ENCODE measurements around the gene GALNT14. TPM values are rescaled to one million over a fixed set of nuclear protein-coding genes. Genes with fewer than 3 reads are reported as not detected.

The GALNT14 gene
- polyA plus RNA-seq, 2 donors: 17.2 to 23.5 TPM

GRCh38 chr2:31101701-31102100, 36.5 kb downstream of the GALNT14 start:
- no peaks in the 10 kb centered on the region for H3K27me3 ChIP-seq (ENCODE audit: control insufficient read depth in 1 of 2, insufficient read depth in 2 of 2, low read length in 2 of 2)
- no peak overlapping the region for H3K27ac ChIP-seq (ENCODE audit: low read depth in 2 of 2, low read length in 1 of 2)
- H3K9me3 ChIP-seq (ENCODE audit: control insufficient read depth in 2 of 2, insufficient read depth in 1 of 2, low read depth in 1 of 2, low read length in 1 of 2): no peaks in the 10 kb centered on the region
- no peaks in the 10 kb centered on the region for H3K36me3 ChIP-seq (ENCODE audit: control insufficient read depth in 2 of 2, insufficient read depth in 2 of 2, low read length in 1 of 2)
- H3K4me3 ChIP-seq (ENCODE audit: low read depth in 1 of 2, low read length in 2 of 2): no peak overlapping the region
- no peaks in the 10 kb centered on the region for H3K4me1 ChIP-seq (ENCODE audit: control insufficient read depth in 2 of 2, insufficient read depth in 2 of 2, low read length in 1 of 2)
- WGBS, 2 donors: 80 to 85% methylated on average over 2 of the region's 2 CpGs

- Histone ChIP-seq H3K27ac (ENCODE audit: low read depth in 2 of 2, low read length in 1 of 2) (no peak overlapping the region), H3K27me3 (ENCODE audit: control insufficient read depth in 1 of 2, insufficient read depth in 2 of 2, low read length in 2 of 2) (no peaks in the 10 kb centered on the region), H3K9me3 (ENCODE audit: control insufficient read depth in 2 of 2, insufficient read depth in 1 of 2, low read depth in 1 of 2, low read length in 1 of 2) (no peaks in the 10 kb centered on the region), H3K4me1 (ENCODE audit: control insufficient read depth in 2 of 2, insufficient read depth in 2 of 2, low read length in 1 of 2) (no peaks in the 10 kb centered on the region), H3K4me3 (ENCODE audit: low read depth in 1 of 2, low read length in 2 of 2) (no peak overlapping the region), H3K36me3 (ENCODE audit: control insufficient read depth in 2 of 2, insufficient read depth in 2 of 2, low read length in 1 of 2) (no peaks in the 10 kb centered on the region)
- 48 to 67% methylated on average over 2 of the region's 2 CpGs for WGBS, 2 donors
Observed at GRCh38 chr2:31097962-31098613, 40.2 kb downstream of the GALNT14 start.

- Histone ChIP-seq H3K4me1 (ENCODE audit: control insufficient read depth in 2 of 2, insufficient read depth in 2 of 2, low read length in 1 of 2) (no peaks in the 10 kb centered on the region), H3K4me3 (ENCODE audit: low read depth in 1 of 2, low read length in 2 of 2) (no peak overlapping the region), H3K27ac (ENCODE audit: low read depth in 2 of 2, low read length in 1 of 2) (no peak overlapping the region), H3K27me3 (ENCODE audit: control insufficient read depth in 1 of 2, insufficient read depth in 2 of 2, low read length in 2 of 2) (no peaks in the 10 kb centered on the region), H3K9me3 (ENCODE audit: control insufficient read depth in 2 of 2, insufficient read depth in 1 of 2, low read depth in 1 of 2, low read length in 1 of 2) (no peaks in the 10 kb centered on the region), H3K36me3 (ENCODE audit: control insufficient read depth in 2 of 2, insufficient read depth in 2 of 2, low read length in 1 of 2) (no peaks in the 10 kb centered on the region)
- WGBS, 2 donors: 83% methylated on average over 7 of the region's 7 CpGs
Observed at GRCh38 chr2:31090188-31090587, 48.1 kb downstream of the GALNT14 start.

- no peaks in the 10 kb centered on the region for H3K9me3 ChIP-seq (ENCODE audit: control insufficient read depth in 2 of 2, insufficient read depth in 1 of 2, low read depth in 1 of 2, low read length in 1 of 2)
- no peaks in the 10 kb centered on the region for H3K36me3 ChIP-seq (ENCODE audit: control insufficient read depth in 2 of 2, insufficient read depth in 2 of 2, low read length in 1 of 2)
- H3K27ac ChIP-seq (ENCODE audit: low read depth in 2 of 2, low read length in 1 of 2): no peak overlapping the region
- H3K4me3 ChIP-seq (ENCODE audit: low read depth in 1 of 2, low read length in 2 of 2): no peak overlapping the region
- no peaks in the 10 kb centered on the region for H3K27me3 ChIP-seq (ENCODE audit: control insufficient read depth in 1 of 2, insufficient read depth in 2 of 2, low read length in 2 of 2)
- WGBS, 2 donors: 79 to 87% methylated on average over 2 of the region's 2 CpGs
- no peaks in the 10 kb centered on the region for H3K4me1 ChIP-seq (ENCODE audit: control insufficient read depth in 2 of 2, insufficient read depth in 2 of 2, low read length in 1 of 2)
Observed at GRCh38 chr2:31089645-31090044, 48.6 kb downstream of the GALNT14 start.

GRCh38 chr2:31088504-31089195, 49.6 kb downstream of the GALNT14 start:
- Histone ChIP-seq H3K4me3 (ENCODE audit: low read depth in 1 of 2, low read length in 2 of 2) (no peak overlapping the region), H3K27me3 (ENCODE audit: control insufficient read depth in 1 of 2, insufficient read depth in 2 of 2, low read length in 2 of 2) (no peaks in the 10 kb centered on the region), H3K27ac (ENCODE audit: low read depth in 2 of 2, low read length in 1 of 2) (no peak overlapping the region), H3K9me3 (ENCODE audit: control insufficient read depth in 2 of 2, insufficient read depth in 1 of 2, low read depth in 1 of 2, low read length in 1 of 2) (no peaks in the 10 kb centered on the region), H3K36me3 (ENCODE audit: control insufficient read depth in 2 of 2, insufficient read depth in 2 of 2, low read length in 1 of 2) (no peaks in the 10 kb centered on the region), H3K4me1 (ENCODE audit: control insufficient read depth in 2 of 2, insufficient read depth in 2 of 2, low read length in 1 of 2) (no peaks in the 10 kb centered on the region)
- 75 to 77% methylated on average over 6 of the region's 6 CpGs for WGBS, 2 donors

- Histone ChIP-seq H3K4me3 (ENCODE audit: low read depth in 1 of 2, low read length in 2 of 2) (no peak overlapping the region), H3K36me3 (ENCODE audit: control insufficient read depth in 2 of 2, insufficient read depth in 2 of 2, low read length in 1 of 2) (peaks cover 0 to 2% of the 10 kb centered on the region in 2 donors), H3K9me3 (ENCODE audit: control insufficient read depth in 2 of 2, insufficient read depth in 1 of 2, low read depth in 1 of 2, low read length in 1 of 2) (no peaks in the 10 kb centered on the region), H3K27me3 (ENCODE audit: control insufficient read depth in 1 of 2, insufficient read depth in 2 of 2, low read length in 2 of 2) (no peaks in the 10 kb centered on the region), H3K4me1 (ENCODE audit: control insufficient read depth in 2 of 2, insufficient read depth in 2 of 2, low read length in 1 of 2) (no peaks in the 10 kb centered on the region), H3K27ac (ENCODE audit: low read depth in 2 of 2, low read length in 1 of 2) (no peak overlapping the region)
- 83 to 85% methylated on average over 3 of the region's 3 CpGs for WGBS, 2 donors
Observed at GRCh38 chr2:31087491-31087890, 50.7 kb downstream of the GALNT14 start.

GRCh38 chr2:31086590-31086989, 51.6 kb downstream of the GALNT14 start:
- Histone ChIP-seq H3K27ac (ENCODE audit: low read depth in 2 of 2, low read length in 1 of 2) (no peak overlapping the region), H3K4me3 (ENCODE audit: low read depth in 1 of 2, low read length in 2 of 2) (no peak overlapping the region), H3K4me1 (ENCODE audit: control insufficient read depth in 2 of 2, insufficient read depth in 2 of 2, low read length in 1 of 2) (no peaks in the 10 kb centered on the region), H3K27me3 (ENCODE audit: control insufficient read depth in 1 of 2, insufficient read depth in 2 of 2, low read length in 2 of 2) (no peaks in the 10 kb centered on the region), H3K36me3 (ENCODE audit: control insufficient read depth in 2 of 2, insufficient read depth in 2 of 2, low read length in 1 of 2) (peaks cover 0 to 2% of the 10 kb centered on the region in 2 donors), H3K9me3 (ENCODE audit: control insufficient read depth in 2 of 2, insufficient read depth in 1 of 2, low read depth in 1 of 2, low read length in 1 of 2) (no peaks in the 10 kb centered on the region)
- WGBS, 2 donors: 87 to 96% methylated on average over 4 of the region's 4 CpGs

GRCh38 chr2:31083234-31083993, 54.8 kb downstream of the GALNT14 start:
- H3K36me3 ChIP-seq (ENCODE audit: control insufficient read depth in 2 of 2, insufficient read depth in 2 of 2, low read length in 1 of 2): peaks cover 0 to 2% of the 10 kb centered on the region in 2 donors
- H3K9me3 ChIP-seq (ENCODE audit: control insufficient read depth in 2 of 2, insufficient read depth in 1 of 2, low read depth in 1 of 2, low read length in 1 of 2): no peaks in the 10 kb centered on the region
- no peaks in the 10 kb centered on the region for H3K4me1 ChIP-seq (ENCODE audit: control insufficient read depth in 2 of 2, insufficient read depth in 2 of 2, low read length in 1 of 2)
- 66 to 74% methylated on average over 13 of the region's 13 CpGs for WGBS, 2 donors
- H3K27ac ChIP-seq (ENCODE audit: low read depth in 2 of 2, low read length in 1 of 2): no peak overlapping the region
- H3K4me3 ChIP-seq (ENCODE audit: low read depth in 1 of 2, low read length in 2 of 2): no peak overlapping the region
- H3K27me3 ChIP-seq (ENCODE audit: control insufficient read depth in 1 of 2, insufficient read depth in 2 of 2, low read length in 2 of 2): no peaks in the 10 kb centered on the region

- Histone ChIP-seq H3K27ac (ENCODE audit: low read depth in 2 of 2, low read length in 1 of 2) (no peak overlapping the region), H3K27me3 (ENCODE audit: control insufficient read depth in 1 of 2, insufficient read depth in 2 of 2, low read length in 2 of 2) (no peaks in the 10 kb centered on the region), H3K9me3 (ENCODE audit: control insufficient read depth in 2 of 2, insufficient read depth in 1 of 2, low read depth in 1 of 2, low read length in 1 of 2) (no peaks in the 10 kb centered on the region), H3K4me1 (ENCODE audit: control insufficient read depth in 2 of 2, insufficient read depth in 2 of 2, low read length in 1 of 2) (no peaks in the 10 kb centered on the region), H3K4me3 (ENCODE audit: low read depth in 1 of 2, low read length in 2 of 2) (no peak overlapping the region), H3K36me3 (ENCODE audit: control insufficient read depth in 2 of 2, insufficient read depth in 2 of 2, low read length in 1 of 2) (peaks cover 0 to 2% of the 10 kb centered on the region in 2 donors)
- WGBS, 2 donors: 90% methylated on average over 2 of the region's 2 CpGs
Observed at GRCh38 chr2:31082002-31082401, 56.2 kb downstream of the GALNT14 start.
